ENCODE measurements around the gene IL24.

Gene IL24

DNA sequence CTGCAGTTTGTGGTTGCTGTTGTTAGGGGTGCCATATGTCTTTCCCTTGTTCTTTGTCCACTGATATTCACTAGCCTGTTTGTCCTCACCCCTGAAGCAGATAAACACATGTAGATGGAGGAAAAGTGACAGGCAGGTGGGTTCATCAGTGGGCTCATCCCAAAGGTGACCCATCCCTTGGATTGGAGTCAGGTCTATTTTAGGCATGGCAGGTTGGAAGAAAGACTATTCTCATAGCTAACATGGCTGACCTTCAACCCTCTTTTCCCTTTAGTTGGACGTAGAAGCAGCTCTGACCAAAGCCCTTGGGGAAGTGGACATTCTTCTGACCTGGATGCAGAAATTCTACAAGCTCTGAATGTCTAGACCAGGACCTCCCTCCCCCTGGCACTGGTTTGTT is 5.5 kb downstream of the IL24 start:
- H3K36me3 ChIP-seq (ENCODE audit: insufficient read depth, low read length) = no peaks in the 10 kb centered on the region
- H3K27ac ChIP-seq = no peak overlapping the region
- no peak overlapping the region for H3K9ac ChIP-seq (ENCODE audit: insufficient read length)
- H3K9me3 ChIP-seq (ENCODE audit: low read depth, low read length) = no peaks in the 10 kb centered on the region
- DNase-seq (ENCODE audit: low read depth, low spot score) = no peak
- no peak overlapping the region for H3K4me3 ChIP-seq
- TF ChIP-seq POLR2AphosphoS5 (IDR thresholded peaks at IDR 0.05; ENCODE audit: borderline replicate concordance, low read depth, low read length) (no peak), FOXP2 (optimal IDR thresholded peaks at IDR 0.05; ENCODE audit: control extremely low read depth, extremely low read length, insufficient read depth) (no peak), EZH2 (IDR thresholded peaks at IDR 0.05) (no peak)

DNA sequence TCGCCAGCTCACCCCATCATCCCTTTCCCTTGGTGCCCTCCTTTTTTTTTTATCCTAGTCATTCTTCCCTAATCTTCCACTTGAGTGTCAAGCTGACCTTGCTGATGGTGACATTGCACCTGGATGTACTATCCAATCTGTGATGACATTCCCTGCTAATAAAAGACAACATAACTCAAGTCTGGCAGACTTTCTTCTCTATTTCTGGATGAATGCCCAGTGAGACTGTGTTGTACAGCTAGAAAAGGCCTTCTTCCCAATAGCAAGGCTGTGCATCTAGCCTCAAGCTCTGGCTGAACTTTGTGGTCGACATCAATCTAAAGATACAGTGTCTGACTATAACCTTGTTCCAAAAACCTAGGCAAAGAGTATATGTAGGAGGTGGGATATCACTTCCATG is 6.4 kb downstream of the IL24 start:
- Histone ChIP-seq H3K9me3 (ENCODE audit: low read depth, low read length) (no peaks in the 10 kb centered on the region), H3K9ac (ENCODE audit: insufficient read length) (no peak overlapping the region), H3K36me3 (ENCODE audit: insufficient read depth, low read length) (no peaks in the 10 kb centered on the region), H3K4me3 (no peak overlapping the region), H3K27ac (no peak overlapping the region)
- TF ChIP-seq EZH2 (IDR thresholded peaks at IDR 0.05) (no peak), FOXP2 (optimal IDR thresholded peaks at IDR 0.05; ENCODE audit: control extremely low read depth, extremely low read length, insufficient read depth) (no peak), POLR2AphosphoS5 (IDR thresholded peaks at IDR 0.05; ENCODE audit: borderline replicate concordance, low read depth, low read length) (no peak)
- no peak for DNase-seq (ENCODE audit: low read depth, low spot score)

- H3K4me3 ChIP-seq = no peak overlapping the region
- H3K36me3 ChIP-seq (ENCODE audit: insufficient read depth, low read length) = no peaks in the 10 kb centered on the region
- DNase-seq (ENCODE audit: low read depth, low spot score) = no peak
- TF ChIP-seq POLR2AphosphoS5 (IDR thresholded peaks at IDR 0.05; ENCODE audit: borderline replicate concordance, low read depth, low read length) (no peak), FOXP2 (optimal IDR thresholded peaks at IDR 0.05; ENCODE audit: control extremely low read depth, extremely low read length, insufficient read depth) (no peak), EZH2 (IDR thresholded peaks at IDR 0.05) (no peak)
- H3K9me3 ChIP-seq (ENCODE audit: low read depth, low read length) = no peaks in the 10 kb centered on the region
- H3K9ac ChIP-seq (ENCODE audit: insufficient read length) = no peak overlapping the region
- H3K27ac ChIP-seq = no peak overlapping the region
Measured at GRCh38 chr1:206904423-206905142, 7.3 kb downstream of the IL24 start.

- Histone ChIP-seq H3K36me3 (ENCODE audit: insufficient read depth, low read length) (no peaks in the 10 kb centered on the region), H3K27ac (no peak overlapping the region), H3K9ac (ENCODE audit: insufficient read length) (no peak overlapping the region), H3K4me3 (no peak overlapping the region), H3K9me3 (ENCODE audit: low read depth, low read length) (no peaks in the 10 kb centered on the region)
- DNase-seq (ENCODE audit: low read depth, low spot score) = no peak
- no peak for TF ChIP-seq EZH2 (IDR thresholded peaks at IDR 0.05)
- TF ChIP-seq POLR2AphosphoS5 (IDR thresholded peaks at IDR 0.05; ENCODE audit: borderline replicate concordance, low read depth, low read length) = no peak
- no peak for TF ChIP-seq FOXP2 (optimal IDR thresholded peaks at IDR 0.05; ENCODE audit: control extremely low read depth, extremely low read length, insufficient read depth)
Measured at GRCh38 chr1:206905295-206906164, 8.3 kb downstream of the IL24 start.

- no peak overlapping the region for H3K27ac ChIP-seq
- no peak overlapping the region for H3K4me3 ChIP-seq
- no peak for DNase-seq (ENCODE audit: low read depth, low spot score)
- H3K9me3 ChIP-seq (ENCODE audit: low read depth, low read length) = no peaks in the 10 kb centered on the region
- TF ChIP-seq FOXP2 (optimal IDR thresholded peaks at IDR 0.05; ENCODE audit: control extremely low read depth, extremely low read length, insufficient read depth) (no peak), POLR2AphosphoS5 (IDR thresholded peaks at IDR 0.05; ENCODE audit: borderline replicate concordance, low read depth, low read length) (no peak), EZH2 (IDR thresholded peaks at IDR 0.05) (no peak)
- H3K36me3 ChIP-seq (ENCODE audit: insufficient read depth, low read length) = no peaks in the 10 kb centered on the region
- H3K9ac ChIP-seq (ENCODE audit: insufficient read length) = no peak overlapping the region
Measured at GRCh38 chr1:206907304-206907991, 10.2 kb downstream of the IL24 start.

DNA sequence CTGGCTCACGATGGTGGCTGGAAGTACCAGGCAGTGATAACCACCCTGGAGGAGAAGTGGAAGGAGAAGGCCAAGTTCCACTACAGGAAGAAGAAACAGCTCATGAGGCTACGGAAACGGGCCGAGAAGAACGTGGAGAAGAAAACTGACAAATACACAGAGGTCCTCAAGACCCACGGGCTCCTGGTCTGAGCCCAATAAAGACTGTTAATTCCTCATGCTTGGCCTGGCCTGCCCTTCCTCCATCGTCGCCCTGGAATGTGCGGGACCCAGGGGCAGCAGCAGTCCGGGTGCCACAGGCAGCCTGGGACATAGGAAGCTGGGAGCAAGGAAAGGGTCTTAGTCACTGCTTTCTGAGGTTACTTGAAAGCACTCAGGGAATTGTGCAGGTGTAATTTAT is 10.8 kb downstream of the IL24 start:
- TF ChIP-seq EZH2 (IDR thresholded peaks at IDR 0.05) (no peak), FOXP2 (optimal IDR thresholded peaks at IDR 0.05; ENCODE audit: control extremely low read depth, extremely low read length, insufficient read depth) (no peak), POLR2AphosphoS5 (IDR thresholded peaks at IDR 0.05; ENCODE audit: borderline replicate concordance, low read depth, low read length) (no peak)
- Histone ChIP-seq H3K27ac (no peak overlapping the region), H3K9ac (ENCODE audit: insufficient read length) (no peak overlapping the region), H3K36me3 (ENCODE audit: insufficient read depth, low read length) (no peaks in the 10 kb centered on the region), H3K4me3 (no peak overlapping the region), H3K9me3 (ENCODE audit: low read depth, low read length) (no peaks in the 10 kb centered on the region)
- DNase-seq (ENCODE audit: low read depth, low spot score) = no peak

DNA sequence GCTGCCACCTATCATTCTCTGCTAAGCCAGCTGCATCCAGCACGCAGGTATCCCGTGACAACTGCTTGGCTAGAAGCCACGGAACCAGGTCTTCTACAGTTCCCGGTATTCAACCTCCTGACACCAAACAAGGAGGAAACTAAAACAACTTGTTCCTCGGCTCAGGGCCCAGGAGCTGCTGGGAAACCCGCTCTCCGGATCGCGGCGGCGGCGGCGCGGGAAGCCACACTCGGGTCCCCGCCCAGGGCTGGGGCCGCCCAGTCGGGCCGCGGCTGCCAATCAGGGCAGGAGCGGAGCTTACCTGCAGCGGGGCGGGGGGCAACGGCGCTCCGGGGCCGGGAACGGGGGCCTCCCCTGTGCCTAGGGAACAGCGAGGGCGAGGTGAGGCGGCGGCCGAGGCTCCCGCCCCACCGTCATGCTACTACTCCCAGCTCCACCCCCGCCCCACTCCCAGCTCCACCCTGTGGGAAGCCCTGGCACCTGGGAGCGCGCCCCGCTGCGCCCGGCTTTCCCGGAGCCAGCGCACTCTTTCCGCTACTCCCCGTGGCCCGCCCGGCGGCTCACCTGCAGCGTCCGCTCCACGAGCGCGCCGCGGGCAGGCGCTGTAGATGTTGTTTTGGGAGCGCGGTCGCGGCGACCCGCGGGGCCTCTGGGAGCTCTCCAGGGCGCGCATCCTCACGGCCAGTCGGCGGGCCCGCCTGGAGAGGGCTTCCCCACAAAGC is 12.1 kb downstream of the IL24 start:
- no peaks in the 10 kb centered on the region for H3K36me3 ChIP-seq (ENCODE audit: insufficient read depth, low read length)
- no peaks in the 10 kb centered on the region for H3K9me3 ChIP-seq (ENCODE audit: low read depth, low read length)
- no peak overlapping the region for H3K27ac ChIP-seq
- DNase-seq (ENCODE audit: low read depth, low spot score) = no peak
- TF ChIP-seq POLR2AphosphoS5 (IDR thresholded peaks at IDR 0.05; ENCODE audit: borderline replicate concordance, low read depth, low read length) (no peak), EZH2 (IDR thresholded peaks at IDR 0.05) (no peak), FOXP2 (optimal IDR thresholded peaks at IDR 0.05; ENCODE audit: control extremely low read depth, extremely low read length, insufficient read depth) (no peak)
- H3K9ac ChIP-seq (ENCODE audit: insufficient read length) = no peak overlapping the region
- H3K4me3 ChIP-seq = peak overlapping the region; percentile 69

All from SK-N-MC (cell line).